ENCODE measurements around the gene LRIT2.

Gene LRIT2

GRCh38 chr10:84256510-84257342 is 31.4 kb upstream of the LRIT2 start:
- no peak for DNase-seq (ENCODE audit: extremely low read depth, low read depth)
- TF ChIP-seq, protein P1, sequence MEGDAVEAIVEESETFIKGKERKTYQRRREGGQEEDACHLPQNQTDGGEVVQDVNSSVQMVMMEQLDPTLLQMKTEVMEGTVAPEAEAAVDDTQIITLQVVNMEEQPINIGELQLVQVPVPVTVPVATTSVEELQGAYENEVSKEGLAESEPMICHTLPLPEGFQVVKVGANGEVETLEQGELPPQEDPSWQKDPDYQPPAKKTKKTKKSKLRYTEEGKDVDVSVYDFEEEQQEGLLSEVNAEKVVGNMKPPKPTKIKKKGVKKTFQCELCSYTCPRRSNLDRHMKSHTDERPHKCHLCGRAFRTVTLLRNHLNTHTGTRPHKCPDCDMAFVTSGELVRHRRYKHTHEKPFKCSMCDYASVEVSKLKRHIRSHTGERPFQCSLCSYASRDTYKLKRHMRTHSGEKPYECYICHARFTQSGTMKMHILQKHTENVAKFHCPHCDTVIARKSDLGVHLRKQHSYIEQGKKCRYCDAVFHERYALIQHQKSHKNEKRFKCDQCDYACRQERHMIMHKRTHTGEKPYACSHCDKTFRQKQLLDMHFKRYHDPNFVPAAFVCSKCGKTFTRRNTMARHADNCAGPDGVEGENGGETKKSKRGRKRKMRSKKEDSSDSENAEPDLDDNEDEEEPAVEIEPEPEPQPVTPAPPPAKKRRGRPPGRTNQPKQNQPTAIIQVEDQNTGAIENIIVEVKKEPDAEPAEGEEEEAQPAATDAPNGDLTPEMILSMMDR (IDR thresholded peaks at IDR 0.05; ENCODE audit: low read depth, low read length), result peak; percentile 55

- DNase-seq (ENCODE audit: extremely low read depth, low read depth), result no peak
- TF ChIP-seq, protein P1 (IDR thresholded peaks at IDR 0.05; ENCODE audit: low read depth, low read length), result no peak
Measured at GRCh38 chr10:84254552-84255478, 29.5 kb upstream of the LRIT2 start.

DNA sequence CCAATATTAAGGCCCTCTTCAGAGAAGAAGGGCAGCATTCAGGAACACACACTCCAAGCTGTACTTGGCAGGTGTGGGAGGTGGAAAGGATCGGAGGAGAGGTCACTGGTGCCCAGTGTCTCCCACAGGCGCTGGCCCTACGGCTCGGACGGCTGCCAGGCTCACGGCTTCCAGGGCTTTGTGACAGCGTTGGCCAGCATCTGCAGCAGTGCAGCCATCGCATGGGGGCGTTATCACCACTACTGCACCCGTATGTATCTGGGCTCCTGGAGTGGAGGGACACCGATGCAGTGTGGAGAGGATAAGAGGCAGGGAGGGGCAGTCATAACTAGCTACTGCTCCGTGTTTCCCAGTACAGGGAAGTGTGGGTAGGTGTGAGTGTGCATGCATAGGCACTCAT is 23.4 kb upstream of the LRIT2 start:
- TF ChIP-seq, protein P1 (IDR thresholded peaks at IDR 0.05; ENCODE audit: low read depth, low read length), result no peak
- no peak for DNase-seq (ENCODE audit: extremely low read depth, low read depth)

GRCh38 chr10:84247496-84247895 is 22.2 kb upstream of the LRIT2 start:
- TF ChIP-seq, protein P1 (IDR thresholded peaks at IDR 0.05; ENCODE audit: low read depth, low read length), result no peak
- DNase-seq (ENCODE audit: extremely low read depth, low read depth), result no peak

DNA sequence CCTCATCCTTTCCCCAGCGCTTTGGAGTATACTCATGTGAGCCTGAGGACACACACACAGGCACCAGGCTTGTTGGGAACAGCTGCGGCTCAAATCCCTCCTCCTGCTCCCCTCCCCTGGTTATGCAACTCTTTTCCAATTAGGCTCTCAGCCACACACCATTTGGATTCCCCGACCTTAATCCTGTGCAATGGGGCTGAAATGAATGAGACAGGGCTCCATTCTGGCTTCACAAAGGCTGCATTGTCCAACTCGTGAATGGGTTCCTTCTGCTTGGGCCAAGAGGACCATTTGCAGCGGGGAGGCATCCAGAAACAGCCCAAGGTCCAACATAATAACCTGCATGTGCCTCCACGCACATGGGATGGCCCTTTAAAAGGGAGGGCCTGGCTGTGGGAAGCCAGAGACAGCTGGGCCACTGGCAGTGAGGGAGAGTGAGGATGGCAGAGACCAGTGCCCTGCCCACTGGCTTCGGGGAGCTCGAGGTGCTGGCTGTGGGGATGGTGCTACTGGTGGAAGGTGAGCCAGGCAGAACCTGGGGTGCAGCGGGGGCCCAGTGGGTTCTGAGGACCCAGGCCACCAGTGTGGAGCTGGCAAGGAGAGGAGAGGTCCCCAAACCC is 19.4 kb upstream of the LRIT2 start, which contains the start of gene RGR:
Gene RGR (plus strand): TSS at position 403 of the 620 bp plus-strand sequence. CDS start 38 bp downstream, at position 441.
- DNase-seq (ENCODE audit: extremely low read depth, low read depth), result no peak

DNA sequence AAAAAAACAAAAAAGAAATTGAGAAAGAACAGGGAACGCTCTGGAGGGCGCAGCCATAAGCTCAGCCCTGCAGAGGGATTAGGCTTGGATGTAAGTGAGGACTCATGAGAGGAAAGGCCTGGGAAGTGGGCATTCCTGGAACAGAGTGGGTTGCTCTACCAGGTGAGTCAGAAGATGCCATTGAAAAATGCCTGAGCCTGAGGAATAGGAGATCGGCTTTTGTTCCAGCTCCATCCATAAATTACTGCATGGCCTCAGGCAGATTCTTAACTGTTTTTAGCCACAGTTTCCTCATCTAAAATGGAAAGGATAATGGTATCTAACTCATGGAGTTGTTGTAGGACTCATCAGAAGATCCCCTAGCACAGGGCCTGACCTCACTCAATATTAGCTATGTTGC is 18.4 kb upstream of the LRIT2 start:
- DNase-seq (ENCODE audit: extremely low read depth, low read depth), result no peak

More for the DNA sequence above, 19.4 kb upstream of the LRIT2 start, which contains the start of gene RGR:
- TF ChIP-seq, protein P1 (IDR thresholded peaks at IDR 0.05; ENCODE audit: low read depth, low read length), result no peak

More for the DNA sequence above, 18.4 kb upstream of the LRIT2 start:
- TF ChIP-seq, protein P1 (IDR thresholded peaks at IDR 0.05; ENCODE audit: low read depth, low read length), result no peak
